Activated CD8-positive, alpha-beta T cell treated with anti-CD3 and anti-CD28 coated beads for 36 hours (primary cell): ENCODE results near the gene RUNX1. TPM values are rescaled to one million over a fixed set of nuclear protein-coding genes. Genes with fewer than 3 reads are reported as not detected.

Source experiments
- ATAC-seq: fragments of 200-7000 bp; cut with Tn5 transposase; one replicate; pipeline ENCODE4 v1.10.0; 2021; ENCODE audit warnings: mild to moderate bottlenecking, moderate library complexity
- CTCF ChIA-PET: fragments of 350-600 bp; sonication (Branson Sonifier 250); formaldehyde crosslinking; loops from one replicate; lab custom pipeline; 2021; ENCODE audit warnings: antibody characterized with exemption; lab: Charles Lee
- POLR2A ChIA-PET: fragments of 350-600 bp; sonication (Branson Sonifier 250); formaldehyde crosslinking; loops from one replicate; lab custom pipeline; 2021; ENCODE audit warnings: antibody characterized with exemption; lab: Charles Lee
- DNase-seq: peaks from one replicate; pipeline ENCODE4 v3.0.0-alpha.2; 2020
- H3K27ac Mint-ChIP-seq: one replicate; pipeline ENCODE4 v1.8.0; 2021; ENCODE audit warnings: mild to moderate bottlenecking, mixed read lengths
- H3K27me3 Mint-ChIP-seq: one replicate; pipeline ENCODE4 v1.8.0; 2021; ENCODE audit warnings: mixed read lengths
- H3K36me3 Mint-ChIP-seq: one replicate; pipeline ENCODE4 v1.8.0; 2021; ENCODE audit warnings: low read depth, mixed read lengths
- H3K4me1 Mint-ChIP-seq: one replicate; pipeline ENCODE4 v1.8.0; 2021; ENCODE audit warnings: low read depth, mixed read lengths
- H3K4me3 Mint-ChIP-seq: one replicate; pipeline ENCODE4 v1.8.0; 2021; ENCODE audit warnings: mild to moderate bottlenecking, moderate library complexity, mixed read lengths
- H3K9me3 Mint-ChIP-seq: one replicate; pipeline ENCODE4 v1.8.0; 2021; ENCODE audit warnings: mixed read lengths
- intact Hi-C: fragments of 100-400 bp; cut with micrococcal nuclease; formaldehyde crosslinking; loops from one replicate; pipeline ENCODE4 v1.10.0; 2022
- total RNA-seq, 2 experiments: library from RNA; stranded (reverse); gene quantifications; one replicate each; pipeline ENCODE4 v1.2.3, GENCODE V29; 2021
- TF ChIP-seq, protein P1 (sequence below): fragments of 200-600 bp; IDR thresholded peaks from one replicate; pipeline ENCODE4 v1.8.0; 2022; ENCODE audit warnings: antibody characterized with exemption, mild to moderate bottlenecking

Gene RUNX1
- total RNA-seq, 2 experiments from 2014 or later, result 18.7 to 19.0 TPM

DNA sequence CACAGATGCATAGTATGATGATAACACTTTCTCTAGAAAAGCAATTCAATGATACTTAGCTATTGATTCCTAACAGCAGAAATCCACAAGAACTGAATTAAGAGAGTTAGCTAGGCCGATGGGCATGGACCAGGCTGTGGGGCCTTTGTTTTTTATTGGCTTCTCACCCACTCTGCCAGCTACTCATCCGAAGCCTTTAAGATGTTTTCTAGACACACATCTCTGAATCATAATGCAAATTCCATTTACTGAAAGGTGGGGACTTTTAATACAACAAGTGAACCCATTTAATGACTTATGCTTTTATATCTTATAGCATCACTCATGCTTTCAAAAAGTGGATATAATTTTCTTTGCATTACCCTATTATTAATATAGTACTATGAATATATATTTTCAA is 170.2 kb downstream of the RUNX1 start:
- intact Hi-C loops, result no loop called here
- H3K4me1 Mint-ChIP-seq, result peaks cover 56% of the 10 kb centered on the region
- no peak overlapping the region for H3K27ac Mint-ChIP-seq
- H3K4me3 Mint-ChIP-seq, result no peak overlapping the region
- no peaks in the 10 kb centered on the region for H3K9me3 Mint-ChIP-seq
- CTCF ChIA-PET, result interaction anchor here (1.0 kb wide), 1 partner anchor 15 kb away, joined by 3 read pairs; no protein-coding TSS in a partner anchor
- ATAC-seq (no peak), DNase-seq (no peak)
- TF ChIP-seq, protein P1, sequence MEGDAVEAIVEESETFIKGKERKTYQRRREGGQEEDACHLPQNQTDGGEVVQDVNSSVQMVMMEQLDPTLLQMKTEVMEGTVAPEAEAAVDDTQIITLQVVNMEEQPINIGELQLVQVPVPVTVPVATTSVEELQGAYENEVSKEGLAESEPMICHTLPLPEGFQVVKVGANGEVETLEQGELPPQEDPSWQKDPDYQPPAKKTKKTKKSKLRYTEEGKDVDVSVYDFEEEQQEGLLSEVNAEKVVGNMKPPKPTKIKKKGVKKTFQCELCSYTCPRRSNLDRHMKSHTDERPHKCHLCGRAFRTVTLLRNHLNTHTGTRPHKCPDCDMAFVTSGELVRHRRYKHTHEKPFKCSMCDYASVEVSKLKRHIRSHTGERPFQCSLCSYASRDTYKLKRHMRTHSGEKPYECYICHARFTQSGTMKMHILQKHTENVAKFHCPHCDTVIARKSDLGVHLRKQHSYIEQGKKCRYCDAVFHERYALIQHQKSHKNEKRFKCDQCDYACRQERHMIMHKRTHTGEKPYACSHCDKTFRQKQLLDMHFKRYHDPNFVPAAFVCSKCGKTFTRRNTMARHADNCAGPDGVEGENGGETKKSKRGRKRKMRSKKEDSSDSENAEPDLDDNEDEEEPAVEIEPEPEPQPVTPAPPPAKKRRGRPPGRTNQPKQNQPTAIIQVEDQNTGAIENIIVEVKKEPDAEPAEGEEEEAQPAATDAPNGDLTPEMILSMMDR, result no peak
- H3K27me3 Mint-ChIP-seq, result no peaks in the 10 kb centered on the region
- POLR2A ChIA-PET, result interaction anchor here (2.3 kb wide), 1 partner anchor 10 kb away, joined by 6 read pairs; no protein-coding TSS in a partner anchor
- H3K36me3 Mint-ChIP-seq, result peaks cover 40% of the 10 kb centered on the region

DNA sequence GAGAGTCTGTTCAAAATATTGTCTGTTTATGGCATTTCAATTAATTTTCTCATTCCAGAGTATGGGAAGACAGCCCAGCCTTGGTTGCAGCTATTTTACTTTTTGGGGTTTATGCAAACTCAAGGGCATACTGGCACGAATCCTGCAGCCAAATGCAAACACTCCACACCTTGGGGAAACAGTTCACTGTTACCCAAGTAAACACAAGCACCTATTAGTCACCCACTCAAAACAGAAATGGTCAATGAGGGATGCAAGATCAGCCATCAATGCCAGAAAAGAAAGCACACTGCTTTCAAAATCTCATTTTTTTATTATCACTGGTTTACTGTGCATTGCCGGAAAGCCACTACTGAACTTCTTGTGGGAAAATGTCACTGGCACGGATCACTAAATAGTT is 170.6 kb downstream of the RUNX1 start:
- Mint-ChIP-seq H3K9me3 (no peaks in the 10 kb centered on the region), H3K4me3 (no peak overlapping the region), H3K4me1 (peaks cover 52% of the 10 kb centered on the region), H3K27ac (no peak overlapping the region), H3K36me3 (peaks cover 43% of the 10 kb centered on the region), H3K27me3 (no peaks in the 10 kb centered on the region)
- ATAC-seq (no peak), DNase-seq (no peak)
- intact Hi-C loops, result no loop called here
- TF ChIP-seq, protein P1, result no peak
- ChIA-PET CTCF (no interaction called here), POLR2A (interaction anchor here (2.3 kb wide), 1 partner anchor 10 kb away, joined by 6 read pairs; no protein-coding TSS in a partner anchor)

DNA sequence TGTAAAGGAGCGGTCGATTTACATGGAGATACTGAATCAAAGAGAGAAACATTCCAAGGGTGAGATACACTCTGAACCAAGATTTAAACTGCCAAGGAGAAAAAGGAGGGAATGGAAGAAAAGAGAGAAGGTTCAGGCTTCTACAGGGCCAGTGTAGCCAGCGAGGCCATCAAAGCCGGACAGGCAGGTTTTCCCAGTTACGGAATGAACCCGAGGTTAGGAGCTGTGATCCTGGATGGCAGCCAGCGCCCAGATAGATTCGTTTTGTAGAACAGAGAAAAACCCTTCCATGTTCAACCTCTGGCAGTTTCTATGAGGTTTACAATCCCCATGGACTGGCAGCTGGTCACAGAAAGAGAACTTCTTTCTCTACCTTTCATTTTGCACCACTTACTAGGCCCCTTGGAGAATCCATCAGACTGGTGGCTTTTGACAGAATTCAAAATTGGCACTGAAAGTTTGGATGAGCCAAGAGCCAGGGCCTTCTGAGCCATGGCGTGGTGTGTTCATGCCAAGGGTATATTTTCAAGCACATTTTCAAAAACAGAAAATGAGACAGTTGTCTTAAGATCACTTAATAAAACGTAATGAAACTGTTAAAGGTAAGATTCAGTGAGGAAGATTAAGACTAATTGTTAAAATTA is 171.5 kb downstream of the RUNX1 start:
- Mint-ChIP-seq H3K27me3 (no peaks in the 10 kb centered on the region), H3K4me1 (peaks cover 43% of the 10 kb centered on the region), H3K9me3 (no peaks in the 10 kb centered on the region), H3K4me3 (no peak overlapping the region), H3K27ac (no peak overlapping the region), H3K36me3 (peaks cover 46% of the 10 kb centered on the region)
- ChIA-PET POLR2A (no interaction called here), CTCF (no interaction called here)
- ATAC-seq (no peak), DNase-seq (no peak)
- intact Hi-C loops, result no loop called here
- TF ChIP-seq, protein P1, result no peak

DNA sequence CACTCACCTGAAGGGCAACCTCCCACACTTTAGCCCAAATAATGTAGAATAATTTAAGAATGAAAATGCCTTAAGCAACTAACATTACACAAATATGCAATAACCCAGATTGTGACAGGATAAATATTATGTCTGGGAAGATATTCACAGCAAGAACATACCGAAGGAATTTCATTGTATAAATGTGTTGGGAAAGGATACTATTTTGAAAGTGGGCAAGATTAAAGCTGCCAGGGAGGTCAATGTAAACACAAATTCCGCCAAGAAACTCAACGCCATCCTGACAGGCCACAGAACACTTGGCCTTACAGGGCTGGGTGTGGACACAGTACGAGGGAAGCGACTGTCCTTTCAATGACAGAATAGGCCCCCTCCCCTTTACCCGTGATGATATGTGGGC is 173.3 kb downstream of the RUNX1 start:
- no peak for ATAC-seq
- intact Hi-C loops, result no loop called here
- H3K4me3 Mint-ChIP-seq, result no peak overlapping the region
- H3K27me3 Mint-ChIP-seq, result no peaks in the 10 kb centered on the region
- CTCF ChIA-PET, result interaction anchor here (1.2 kb wide), 1 partner anchor 9 kb away, joined by 3 read pairs; no protein-coding TSS in a partner anchor
- H3K9me3 Mint-ChIP-seq, result no peaks in the 10 kb centered on the region
- no peak overlapping the region for H3K27ac Mint-ChIP-seq
- H3K4me1 Mint-ChIP-seq, result peaks cover 27% of the 10 kb centered on the region
- POLR2A ChIA-PET, result no interaction called here
- no peak for DNase-seq
- TF ChIP-seq, protein P1, result no peak
- peaks cover 46% of the 10 kb centered on the region for H3K36me3 Mint-ChIP-seq

DNA sequence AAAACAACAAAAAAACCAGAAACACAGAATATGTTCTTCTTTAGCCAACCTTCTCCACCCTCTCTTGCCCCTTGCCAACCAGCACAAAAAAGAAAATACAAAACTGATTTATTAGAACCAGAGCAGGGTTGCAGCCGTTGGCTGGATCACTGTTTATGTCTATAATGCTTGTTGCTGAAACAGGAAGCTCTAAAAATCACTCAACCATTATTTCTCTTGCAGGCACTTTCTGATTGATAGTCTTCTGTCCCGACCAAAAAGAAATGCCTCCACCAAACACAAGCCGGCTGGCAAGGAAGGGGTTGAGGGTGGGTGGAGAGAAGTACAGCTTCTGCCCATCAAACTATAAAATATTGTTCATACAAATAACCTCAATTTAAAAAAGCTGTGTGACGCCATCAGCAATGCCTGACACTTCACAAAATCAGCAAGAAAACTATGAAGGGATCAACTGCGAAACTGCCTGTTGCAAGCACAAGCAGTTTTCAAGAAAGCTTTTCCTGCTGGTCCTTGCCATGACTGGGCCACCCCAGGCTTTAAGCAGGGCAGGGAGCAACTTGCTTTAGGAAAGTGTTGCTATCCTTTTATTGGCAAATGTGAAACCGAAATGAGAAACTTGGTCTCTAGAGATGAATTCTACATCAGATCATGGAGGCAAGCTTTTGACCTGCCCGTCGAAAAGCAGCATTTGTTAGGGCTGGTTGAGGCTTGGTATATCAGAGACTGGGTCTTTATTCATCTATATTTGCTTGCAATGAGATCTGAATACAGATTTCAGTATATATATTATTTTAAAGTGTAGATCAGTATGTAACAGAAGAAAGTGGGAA is 174.2 kb downstream of the RUNX1 start:
- ATAC-seq, result no peak
- peaks cover 24% of the 10 kb centered on the region for H3K4me1 Mint-ChIP-seq
- TF ChIP-seq, protein P1, result no peak
- no peak overlapping the region for H3K27ac Mint-ChIP-seq
- no peak overlapping the region for H3K4me3 Mint-ChIP-seq
- DNase-seq, result no peak
- ChIA-PET CTCF (no interaction called here), POLR2A (no interaction called here)
- H3K9me3 Mint-ChIP-seq, result no peaks in the 10 kb centered on the region
- intact Hi-C loops, result no loop called here
- no peaks in the 10 kb centered on the region for H3K27me3 Mint-ChIP-seq
- H3K36me3 Mint-ChIP-seq, result peaks cover 41% of the 10 kb centered on the region
